ENCODE results near the gene MEG3.

DNA sequence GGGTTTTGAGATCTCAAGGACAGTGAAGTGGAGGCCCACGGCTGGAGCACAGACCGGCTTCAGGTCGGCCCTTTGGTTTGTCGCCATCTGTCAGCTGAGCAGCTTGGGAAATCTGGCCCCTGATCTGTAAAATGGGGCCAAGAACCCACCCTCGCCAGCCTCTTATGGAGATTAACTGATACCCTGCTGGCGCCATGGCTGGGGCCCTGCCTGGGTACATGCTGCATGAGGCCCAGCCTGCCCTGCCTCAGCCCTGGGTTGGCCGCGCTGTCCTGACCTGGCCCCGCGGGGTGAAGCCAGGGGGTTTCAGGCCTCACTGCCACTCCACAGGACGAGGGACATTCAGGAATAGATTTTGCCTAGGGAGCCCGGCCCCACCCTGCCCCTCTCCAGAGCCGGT lies 33.9 kb upstream of the MEG3 start:
- TF ChIP-seq POLR2A (IDR thresholded peaks at IDR 0.05; ENCODE audit: low read length): no peak
- TF ChIP-seq GATA1 (IDR thresholded peaks at IDR 0.05; ENCODE audit: low read depth, low read length): no peak
